HG03558 (cell line): ENCODE measurements around the gene HMCN1.

Experiments
- ATAC-seq: cut with Tn5 transposase; IDR thresholded peaks from one replicate; pipeline ENCODE4 v1.9.1; 2021; ENCODE audit warnings: moderate number of reproducible peaks; ENCODE audit not compliant: unreplicated experiment; ENCODE audit errors: extremely low read depth

HMCN1 gene

GRCh38 chr1:185733818-185734735 is at the start of gene HMCN1:
HMCN1 (plus strand) TSS chr1:185734391; CDS start chr1:185734780, 389 bp downstream.
- no peak for ATAC-seq

GRCh38 chr1:185686821-185687778 is 47.1 kb upstream of the HMCN1 start:
- ATAC-seq, result no peak

- no peak for ATAC-seq
These were observed 43.7 kb upstream of the HMCN1 start for GRCh38 chr1:185690527-185690926.

- ATAC-seq, result no peak
These were observed 40.5 kb upstream of the HMCN1 start for GRCh38 chr1:185693654-185694053.

GRCh38 chr1:185694081-185694480 is 40.1 kb upstream of the HMCN1 start:
- ATAC-seq, result no peak

- ATAC-seq, result no peak
These were observed 38.9 kb upstream of the HMCN1 start for GRCh38 chr1:185695299-185695698.

- ATAC-seq, result no peak
These were observed 37.6 kb upstream of the HMCN1 start for GRCh38 chr1:185696422-185697150.

- ATAC-seq, result no peak
These were observed 34.3 kb upstream of the HMCN1 start for GRCh38 chr1:185699874-185700273.

- no peak for ATAC-seq
These were observed 32.5 kb upstream of the HMCN1 start for GRCh38 chr1:185701650-185702049.

- no peak for ATAC-seq
These were observed 30.0 kb upstream of the HMCN1 start for GRCh38 chr1:185704181-185704580.

GRCh38 chr1:185716095-185716494 is 18.1 kb upstream of the HMCN1 start:
- no peak for ATAC-seq

- ATAC-seq, result no peak
These were observed 15.2 kb upstream of the HMCN1 start for GRCh38 chr1:185719021-185719420.

- ATAC-seq, result no peak
These were observed 13.4 kb upstream of the HMCN1 start for GRCh38 chr1:185720633-185721272.

- no peak for ATAC-seq
These were observed 12.6 kb upstream of the HMCN1 start for GRCh38 chr1:185721553-185721952.

- no peak for ATAC-seq
These were observed 12.1 kb upstream of the HMCN1 start for GRCh38 chr1:185722098-185722497.

GRCh38 chr1:185727726-185728125 is 6.5 kb upstream of the HMCN1 start:
- ATAC-seq, result no peak

GRCh38 chr1:185731446-185731845 is 2.7 kb upstream of the HMCN1 start:
- no peak for ATAC-seq

- no peak for ATAC-seq
These were observed 1.2 kb upstream of the HMCN1 start for GRCh38 chr1:185732951-185733350.

- no peak for ATAC-seq
These were observed 924 bp downstream of the HMCN1 start for GRCh38 chr1:185734929-185735700.
